Keratinocyte (primary cell): ENCODE data around the gene ACSF3. TPM values are rescaled to one million over a fixed set of nuclear protein-coding genes. Genes with fewer than 3 reads are reported as not detected.

Experiments
- DNase-seq: peaks from one replicate; pipeline ENCODE4 v3.0.0-alpha.2; 2011; ENCODE audit warnings: low read depth, missing footprints, low spot score
- FAIRE-seq: peaks from 2 replicates; lab custom pipeline; 2011; peaks lifted over from hg19 to GRCh38; lab: Jason Lieb, UNC
- H2AFZ ChIP-seq: 2 replicates; pipeline ENCODE4 v1.6.0; 2012; ENCODE audit warnings: low read length, control low read depth, inconsistent platforms; ENCODE audit not compliant: control insufficient read depth
- H3K27ac ChIP-seq: 2 replicates; pipeline ENCODE4 v1.5.1; 2011; ENCODE audit warnings: low read length; ENCODE audit not compliant: control insufficient read depth, insufficient read depth
- H3K27me3 ChIP-seq: 3 replicates; pipeline ENCODE4 v1.6.0; 2011; ENCODE audit warnings: low read length; ENCODE audit not compliant: control insufficient read depth, insufficient read depth; ENCODE audit errors: extremely low read depth
- H3K36me3 ChIP-seq, 2 experiments: 2 replicates in 1 of 2; 3 replicates in 1 of 2; pipeline ENCODE4 v1.5.1; 2011; ENCODE audit warnings: low read length in 2 of 2, mild to moderate bottlenecking in 1 of 2; ENCODE audit not compliant: control insufficient read depth in 2 of 2, insufficient read depth in 2 of 2; ENCODE audit errors: extremely low read depth in 1 of 2
- H3K4me1 ChIP-seq: 3 replicates; pipeline ENCODE4 v1.5.1; 2011; ENCODE audit warnings: low read length; ENCODE audit not compliant: control insufficient read depth, insufficient read depth; ENCODE audit errors: extremely low read depth
- H3K4me2 ChIP-seq: 3 replicates; pipeline ENCODE4 v1.6.0; 2011; ENCODE audit warnings: low read depth, low read length; ENCODE audit not compliant: control insufficient read depth, insufficient read depth; ENCODE audit errors: extremely low read depth
- H3K4me3 ChIP-seq, 3 experiments: fragments of 200-600 bp in 1 of 3; sonication (generic) in 1 of 3; 2 replicates in 2 of 3; 3 replicates in 1 of 3; pipeline ENCODE4 v1.5.1; 2011 to 2016; ENCODE audit warnings: low read length in 3 of 3, mild to moderate bottlenecking in 3 of 3, control low read depth in 2 of 3, inconsistent platforms in 1 of 3, low read depth in 1 of 3, mixed read lengths in 1 of 3, mixed run types in 1 of 3, moderate library complexity in 1 of 3; ENCODE audit not compliant: control insufficient read depth in 2 of 3, insufficient read depth in 2 of 3; ENCODE audit errors: extremely low read depth in 1 of 3
- H3K79me2 ChIP-seq: 2 replicates; pipeline ENCODE4 v1.6.0; 2012; ENCODE audit warnings: low read length; ENCODE audit not compliant: control insufficient read depth, insufficient read depth
- H3K9ac ChIP-seq: 3 replicates; pipeline ENCODE4 v1.6.0; 2011; ENCODE audit warnings: low read length; ENCODE audit not compliant: control insufficient read depth, insufficient read depth; ENCODE audit errors: extremely low read depth
- H3K9me1 ChIP-seq: 3 replicates; pipeline ENCODE4 v1.6.0; 2011; ENCODE audit warnings: low read length; ENCODE audit not compliant: control insufficient read depth, insufficient read depth; ENCODE audit errors: extremely low read depth
- H3K9me3 ChIP-seq: 2 replicates; pipeline ENCODE4 v1.5.1; 2012; ENCODE audit warnings: low read depth, low read length; ENCODE audit not compliant: control insufficient read depth
- H4K20me1 ChIP-seq: 3 replicates; pipeline ENCODE4 v1.6.0; 2011; ENCODE audit warnings: low read length; ENCODE audit not compliant: control insufficient read depth, insufficient read depth; ENCODE audit errors: extremely low read depth
- EZH2 ChIP-seq: IDR thresholded peaks from one replicate; pipeline ENCODE4 v1.6.1; 2012; ENCODE audit warnings: inconsistent platforms, mild to moderate bottlenecking, low read length, moderate library complexity
- dilution Hi-C: fragments of 300-500 bp; cut with MboI; formaldehyde crosslinking; loops from one replicate; pipeline ENCODE4 v1.7.0; 2020; ENCODE audit warnings: low sequenced_read_pairs; ENCODE audit not compliant: extremely low pct_ligation_motif_present
- polyA plus RNA-seq, 5 experiments: library from polyadenylated mRNA; depleted of rRNA in 3 of 5; stranded (reverse) in 3 of 5; stranded (forward) in 1 of 5; unstranded in 1 of 5; fragments of >200 nt; gene quantifications; 1 replicate in 1 of 5; 2 replicates in 3 of 5; 3 replicates in 1 of 5; pipeline versions ENCODE4 v1.2.1 to v1.2.3, GENCODE V29; 2011 to 2012; ENCODE audit warnings: missing spikeins in 2 of 5, low read depth in 1 of 5, low replicate concordance in 1 of 5
- TF ChIP-seq, protein P1 (sequence below), 3 experiments: IDR thresholded peaks in 1 of 3; conservative IDR thresholded peaks in 1 of 3; optimal IDR thresholded peaks in 1 of 3; 2 replicates in 2 of 3; 3 replicates in 1 of 3; pipeline versions ENCODE3 to v1.5.1; 2011; ENCODE audit warnings: low read length in 3 of 3, mild to moderate bottlenecking in 3 of 3, moderate library complexity in 2 of 3, control low read depth in 1 of 3, inconsistent platforms in 1 of 3; ENCODE audit not compliant: insufficient read depth in 2 of 3; ENCODE audit errors: extremely low read depth in 1 of 3

The ACSF3 gene
- polyA plus RNA-seq, 1 donor (not counting 4 experiments of a cell fraction or from before 2014, with no cell fraction given), result 13.4 TPM

- H2AFZ ChIP-seq, result peak overlapping the region; percentile 82
- peak overlapping the region; percentile 94 for H3K4me2 ChIP-seq
- peak overlapping the region; percentile 66 to 77 (median 67) for H3K4me3 ChIP-seq
Measured at GRCh38 chr16:89052191-89052889, 41.3 kb upstream of the ACSF3 start.

DNA sequence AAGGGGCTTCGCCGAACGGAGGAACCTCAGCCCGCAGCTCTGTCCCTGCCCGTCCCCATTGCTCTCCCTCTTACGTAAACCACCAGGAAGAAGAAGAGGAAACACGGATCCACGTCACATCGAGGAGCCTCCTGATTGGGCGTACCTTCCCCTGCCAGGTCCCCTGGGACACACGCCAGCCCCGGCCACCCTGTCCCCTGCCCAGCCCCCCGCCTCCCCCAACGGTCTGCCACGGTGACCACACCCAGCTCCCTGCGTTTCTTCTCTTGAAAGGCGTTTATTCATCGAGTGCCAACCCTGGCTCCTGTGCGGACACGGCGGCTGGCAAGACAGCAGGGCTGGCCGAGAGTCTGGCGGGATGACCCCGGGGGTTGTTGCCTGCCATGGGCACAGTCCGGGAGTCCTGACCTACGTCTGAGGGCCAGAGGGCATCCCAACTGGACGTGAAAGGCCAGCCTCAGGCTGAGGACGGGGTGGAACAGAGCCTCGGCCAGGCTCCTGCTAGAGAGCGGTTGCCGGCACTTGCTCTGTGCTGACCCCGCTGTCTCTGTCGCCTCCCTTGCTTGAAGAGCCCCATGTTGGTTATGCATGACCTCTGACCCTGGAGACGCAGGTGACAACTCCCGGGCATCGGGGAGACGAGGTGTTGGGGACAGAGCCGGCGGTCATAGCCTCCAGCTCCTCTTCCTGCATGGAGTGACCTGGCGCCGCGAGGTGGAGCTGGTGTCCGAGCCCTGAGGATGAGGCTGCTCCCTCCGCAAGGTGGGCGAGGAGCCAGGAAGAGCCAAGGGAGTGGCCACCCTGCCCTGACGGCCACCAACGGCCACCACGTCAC is 40.5 kb upstream of the ACSF3 start:
- H4K20me1 ChIP-seq, result peaks cover 3% of the 10 kb centered on the region
- peak overlapping the region; percentile 82 for H2AFZ ChIP-seq
- H3K9me1 ChIP-seq, result no peaks in the 10 kb centered on the region
- peak overlapping the region; percentile 94 for H3K4me2 ChIP-seq
- peaks cover 8% of the 10 kb centered on the region for H3K4me1 ChIP-seq
- H3K27me3 ChIP-seq, result peaks cover 49% of the 10 kb centered on the region
- DNase-seq (peak; percentile 38), FAIRE-seq (peak; percentile 87)
- no peaks in the 10 kb centered on the region for H3K9me3 ChIP-seq
- peak overlapping the region; percentile 66 to 77 (median 67) for H3K4me3 ChIP-seq
- peak overlapping the region; percentile 56 for H3K9ac ChIP-seq
- dilution Hi-C loops, result no loop called here
- H3K36me3 ChIP-seq, result no peaks in the 10 kb centered on the region
- H3K79me2 ChIP-seq, result no peaks in the 10 kb centered on the region
- no peak overlapping the region for H3K27ac ChIP-seq
- TF ChIP-seq EZH2, result no peak
- TF ChIP-seq, protein P1, sequence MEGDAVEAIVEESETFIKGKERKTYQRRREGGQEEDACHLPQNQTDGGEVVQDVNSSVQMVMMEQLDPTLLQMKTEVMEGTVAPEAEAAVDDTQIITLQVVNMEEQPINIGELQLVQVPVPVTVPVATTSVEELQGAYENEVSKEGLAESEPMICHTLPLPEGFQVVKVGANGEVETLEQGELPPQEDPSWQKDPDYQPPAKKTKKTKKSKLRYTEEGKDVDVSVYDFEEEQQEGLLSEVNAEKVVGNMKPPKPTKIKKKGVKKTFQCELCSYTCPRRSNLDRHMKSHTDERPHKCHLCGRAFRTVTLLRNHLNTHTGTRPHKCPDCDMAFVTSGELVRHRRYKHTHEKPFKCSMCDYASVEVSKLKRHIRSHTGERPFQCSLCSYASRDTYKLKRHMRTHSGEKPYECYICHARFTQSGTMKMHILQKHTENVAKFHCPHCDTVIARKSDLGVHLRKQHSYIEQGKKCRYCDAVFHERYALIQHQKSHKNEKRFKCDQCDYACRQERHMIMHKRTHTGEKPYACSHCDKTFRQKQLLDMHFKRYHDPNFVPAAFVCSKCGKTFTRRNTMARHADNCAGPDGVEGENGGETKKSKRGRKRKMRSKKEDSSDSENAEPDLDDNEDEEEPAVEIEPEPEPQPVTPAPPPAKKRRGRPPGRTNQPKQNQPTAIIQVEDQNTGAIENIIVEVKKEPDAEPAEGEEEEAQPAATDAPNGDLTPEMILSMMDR (optimal IDR thresholded peaks at IDR 0.05 in 1 of 3, IDR thresholded peaks at IDR 0.05 in 1 of 3, conservative IDR thresholded peaks at IDR 0.05 in 1 of 3; ENCODE audit: extremely low read depth in 1 of 3, insufficient read depth in 2 of 3, low read length in 3 of 3), result no peak

More at GRCh38 chr16:89052191-89052889, 41.3 kb upstream of the ACSF3 start:
- DNase-seq, result no peak
- peak; percentile 59 for TF ChIP-seq EZH2
- TF ChIP-seq, protein P1 (optimal IDR thresholded peaks at IDR 0.05 in 1 of 3, IDR thresholded peaks at IDR 0.05 in 1 of 3, conservative IDR thresholded peaks at IDR 0.05 in 1 of 3; ENCODE audit: extremely low read depth in 1 of 3, insufficient read depth in 2 of 3, low read length in 3 of 3), result no peak
- no peak overlapping the region for H3K27ac ChIP-seq
- peaks cover 56% of the 10 kb centered on the region for H3K27me3 ChIP-seq
- peak overlapping the region; percentile 56 for H3K9ac ChIP-seq
- no peaks in the 10 kb centered on the region for H3K79me2 ChIP-seq
- no peaks in the 10 kb centered on the region for H3K9me1 ChIP-seq
- H4K20me1 ChIP-seq, result peaks cover 3% of the 10 kb centered on the region
- no peaks in the 10 kb centered on the region for H3K9me3 ChIP-seq
- dilution Hi-C loops, result no loop called here
- no peak for FAIRE-seq
- peaks cover 8% of the 10 kb centered on the region for H3K4me1 ChIP-seq
- no peaks in the 10 kb centered on the region for H3K36me3 ChIP-seq
